GM21717 (cell line): ENCODE data around the gene CTBP2.

Experiments used
- ATAC-seq: cut with Tn5 transposase; IDR thresholded peaks from one replicate; pipeline ENCODE4 v1.9.1; 2021; ENCODE audit warnings: mild to moderate bottlenecking, moderate library complexity; ENCODE audit not compliant: unreplicated experiment

CTBP2 gene

GRCh38 chr10:125159932-125160855, at the start of gene CTBP2:
Gene CTBP2, minus strand, starts transcription at chr10:125160563.
- ATAC-seq: no peak

- ATAC-seq: no peak
These were observed 49.4 kb upstream of the CTBP2 start for GRCh38 chr10:125209591-125210355.

GRCh38 chr10:125208854-125209565, 48.6 kb upstream of the CTBP2 start:
- ATAC-seq: no peak

GRCh38 chr10:125206623-125207022, 46.3 kb upstream of the CTBP2 start:
- no peak for ATAC-seq

GRCh38 chr10:125205431-125205830, 45.1 kb upstream of the CTBP2 start:
- no peak for ATAC-seq

GRCh38 chr10:125204400-125204799, 44.0 kb upstream of the CTBP2 start:
- ATAC-seq: no peak

- no peak for ATAC-seq
These were observed 42.9 kb upstream of the CTBP2 start for GRCh38 chr10:125203186-125203800.

GRCh38 chr10:125201791-125202622, 41.6 kb upstream of the CTBP2 start:
- ATAC-seq: no peak

GRCh38 chr10:125201108-125201524, 40.8 kb upstream of the CTBP2 start:
- ATAC-seq: peak; percentile 85

- no peak for ATAC-seq
These were observed 40.0 kb upstream of the CTBP2 start for GRCh38 chr10:125200396-125200795.

GRCh38 chr10:125199270-125199669, 38.9 kb upstream of the CTBP2 start:
- no peak for ATAC-seq

- no peak for ATAC-seq
These were observed 34.5 kb upstream of the CTBP2 start for GRCh38 chr10:125194814-125195213.

- no peak for ATAC-seq
These were observed 33.0 kb upstream of the CTBP2 start for GRCh38 chr10:125193306-125193877.

GRCh38 chr10:125192620-125193019, 32.3 kb upstream of the CTBP2 start:
- no peak for ATAC-seq

- ATAC-seq: no peak
These were observed 31.6 kb upstream of the CTBP2 start for GRCh38 chr10:125192005-125192404.

GRCh38 chr10:125190946-125191345, 30.6 kb upstream of the CTBP2 start:
- no peak for ATAC-seq

GRCh38 chr10:125190414-125190813, 30.1 kb upstream of the CTBP2 start:
- ATAC-seq: no peak

GRCh38 chr10:125189162-125189561, 28.8 kb upstream of the CTBP2 start:
- ATAC-seq: no peak
